Peyer's patch (tissue), 4 donors: ENCODE results near the gene EPHA1.

Source experiments
- CTCF ChIP-seq, 6 experiments: fragments of 450-650 bp in 4 of 6; fragments of 200-600 bp in 2 of 6; sonication (generic) in 1 of 6; IDR thresholded peaks; one replicate each; pipeline ENCODE4 v1.5.1; 2017 to 2019; ENCODE audit warnings: antibody characterized with exemption in 6 of 6, mild to moderate bottlenecking in 3 of 6, moderate library complexity in 1 of 6
- POLR2A ChIP-seq, 2 donors: fragments of 450-650 bp; IDR thresholded peaks; one replicate each; pipeline ENCODE4 v1.5.1; 2017; ENCODE audit warnings: antibody characterized with exemption in 2 of 2, mild to moderate bottlenecking in 2 of 2, moderate library complexity in 2 of 2

GRCh38 chr7:143382791-143383641 is 25.6 kb downstream of the EPHA1 start:
- TF ChIP-seq CTCF (IDR thresholded peaks at IDR 0.05), result no peak
- no peak for TF ChIP-seq POLR2A (IDR thresholded peaks at IDR 0.05)
